K562 (cell line): Measurements from ENCODE around the gene ITPR1. TPM values are rescaled to one million over a fixed set of nuclear protein-coding genes. Genes with fewer than 3 reads are reported as not detected.

Source experiments
- ARNT ChIP-seq, 2 experiments: fragments of 450-650 bp; IDR thresholded peaks; 2 replicates each; pipeline ENCODE4 v1.6.1; 2016; ENCODE audit warnings: mild to moderate bottlenecking in 1 of 2
- EZH2 ChIP-seq: IDR thresholded peaks from 2 replicates; pipeline ENCODE4 v1.6.1; 2012; ENCODE audit warnings: low read depth, mild to moderate bottlenecking, inconsistent platforms, low read length, borderline replicate concordance
- HNRNPH1 ChIP-seq: fragments of 200-400 bp; formaldehyde crosslinking; optimal IDR thresholded peaks from 2 replicates; pipeline ENCODE3; 2017; ENCODE audit warnings: low read depth, mild to moderate bottlenecking, low read length, moderate library complexity
- NBN ChIP-seq: fragments of 450-650 bp; IDR thresholded peaks from 2 replicates; pipeline ENCODE4 v1.6.1; 2016; ENCODE audit warnings: low read depth, mild to moderate bottlenecking
- NFRKB ChIP-seq: fragments of 450-650 bp; IDR thresholded peaks from 2 replicates; pipeline ENCODE4 v1.6.1; 2016; ENCODE audit warnings: low read depth
- RBM22 ChIP-seq: fragments of 200-400 bp; formaldehyde crosslinking; IDR thresholded peaks from 2 replicates; pipeline ENCODE4 v1.6.1; 2018; ENCODE audit warnings: low read length, low read depth; ENCODE audit not compliant: poor library complexity, severe bottlenecking
- RBM25 ChIP-seq: fragments of 200-400 bp; formaldehyde crosslinking; IDR thresholded peaks from 2 replicates; pipeline ENCODE4 v1.6.1; 2018; ENCODE audit warnings: low read length, low read depth, moderate library complexity; ENCODE audit not compliant: severe bottlenecking
- SAFB2 ChIP-seq: fragments of 200-400 bp; formaldehyde crosslinking; IDR thresholded peaks from 2 replicates; pipeline ENCODE4 v1.6.1; 2018; ENCODE audit warnings: borderline replicate concordance, low read length, low read depth, moderate library complexity; ENCODE audit not compliant: severe bottlenecking
- SRSF1 ChIP-seq: fragments of 200-400 bp; formaldehyde crosslinking; IDR thresholded peaks from 2 replicates; pipeline ENCODE4 v1.6.1; 2017; ENCODE audit warnings: mild to moderate bottlenecking, low read depth, low read length, moderate library complexity
- TBP ChIP-seq: optimal IDR thresholded peaks from 2 replicates; pipeline ENCODE3; 2011; ENCODE audit warnings: low read depth, low read length, improper control_type of control experiment
- TCF3 ChIP-seq: sonication (generic); formaldehyde crosslinking; IDR thresholded peaks from 2 replicates; pipeline ENCODE4 v1.4.0; 2020; ENCODE audit warnings: mild to moderate bottlenecking, missing genetic modification reagents
- TCF7 ChIP-seq: sonication (generic); IDR thresholded peaks from 2 replicates; pipeline ENCODE4 v1.6.1; 2016; ENCODE audit warnings: antibody characterized with exemption, borderline replicate concordance
- THRAP3 ChIP-seq: fragments of 450-650 bp; IDR thresholded peaks from 2 replicates; pipeline ENCODE4 v1.6.1; 2016; ENCODE audit warnings: mild to moderate bottlenecking, inconsistent platforms, borderline replicate concordance
- ZNF12 ChIP-seq: sonication (generic); formaldehyde crosslinking; IDR thresholded peaks from 2 replicates; pipeline ENCODE4 v1.4.0; 2020; ENCODE audit warnings: mild to moderate bottlenecking, missing genetic modification reagents
- polyA plus RNA-seq, 8 experiments: library from polyadenylated mRNA; depleted of rRNA in 4 of 8; stranded (reverse) in 5 of 8; unstranded in 3 of 8; fragments of >200 nt; fragmentation: Nextera tagmentation in 2 of 8; fragmentation: Illumina TruSeq in 1 of 8; extraction: Ambion mirVana in 2 of 8; extraction: Trizol in 1 of 8; gene quantifications; 2 replicates each; pipeline versions ENCODE4 v1.2.1 to v1.2.3, GENCODE V29; 2011 to 2014; ENCODE audit warnings: inconsistent platforms in 1 of 8, missing spikeins in 1 of 8
- total RNA-seq, 7 experiments: library from RNA; depleted of rRNA in 6 of 7; stranded (reverse); fragments of >200 nt in 6 of 7; fragmentation: Illumina TruSeq in 2 of 7; extraction: Trizol in 2 of 7; gene quantifications; 2 replicates each; pipeline versions ENCODE4 v1.2.1 to v1.2.3, GENCODE V29; 2011 to 2021; ENCODE audit warnings: low replicate concordance in 1 of 7
- TF ChIP-seq, protein P1 (sequence below): conservative IDR thresholded peaks from 2 replicates; pipeline ENCODE4 v1.6.1; 2011; ENCODE audit warnings: low read depth, mild to moderate bottlenecking, low read length; ENCODE audit not compliant: control insufficient read depth
- TF ChIP-seq, protein P2 (sequence below): sonication (generic); formaldehyde crosslinking; IDR thresholded peaks from 2 replicates; pipeline ENCODE4 v1.5.0; 2020; ENCODE audit warnings: missing genetic modification reagents
- TF ChIP-seq, protein P3 (sequence below): IDR thresholded peaks from 2 replicates; pipeline ENCODE4 v1.6.1; 2011; ENCODE audit not compliant: insufficient read length; ENCODE audit errors: extremely low read depth
- TF ChIP-seq, protein P4 (sequence below): fragments of 450-650 bp; IDR thresholded peaks from 2 replicates; pipeline ENCODE4 v1.6.1; 2017; ENCODE audit warnings: mild to moderate bottlenecking, moderate library complexity
- TF ChIP-seq, protein P5 (sequence below): sonication (generic); formaldehyde crosslinking; IDR thresholded peaks from 2 replicates; pipeline ENCODE4 v1.8.1; 2023; ENCODE audit warnings: mild to moderate bottlenecking, missing genetic modification reagents
- TF ChIP-seq, protein P6 (sequence below), 2 experiments: fragments of 250-450 bp in 1 of 2; fragments of 450-650 bp in 1 of 2; sonication (Bioruptor Pico) in 1 of 2; IDR thresholded peaks; 2 replicates each; pipeline versions ENCODE4 v1.6.1 to v1.8.0; 2016 to 2021; ENCODE audit warnings: mild to moderate bottlenecking in 2 of 2, moderate library complexity in 2 of 2, missing compliant biosample characterization in 1 of 2, missing genetic modification characterization in 1 of 2

The ITPR1 gene
- total and polyA plus RNA-seq, 9 of the 15 experiments (the other 6 are each of a cell fraction or from before 2014, with no cell fraction given), result 22.4 to 40.0 (median 27.4) TPM

DNA sequence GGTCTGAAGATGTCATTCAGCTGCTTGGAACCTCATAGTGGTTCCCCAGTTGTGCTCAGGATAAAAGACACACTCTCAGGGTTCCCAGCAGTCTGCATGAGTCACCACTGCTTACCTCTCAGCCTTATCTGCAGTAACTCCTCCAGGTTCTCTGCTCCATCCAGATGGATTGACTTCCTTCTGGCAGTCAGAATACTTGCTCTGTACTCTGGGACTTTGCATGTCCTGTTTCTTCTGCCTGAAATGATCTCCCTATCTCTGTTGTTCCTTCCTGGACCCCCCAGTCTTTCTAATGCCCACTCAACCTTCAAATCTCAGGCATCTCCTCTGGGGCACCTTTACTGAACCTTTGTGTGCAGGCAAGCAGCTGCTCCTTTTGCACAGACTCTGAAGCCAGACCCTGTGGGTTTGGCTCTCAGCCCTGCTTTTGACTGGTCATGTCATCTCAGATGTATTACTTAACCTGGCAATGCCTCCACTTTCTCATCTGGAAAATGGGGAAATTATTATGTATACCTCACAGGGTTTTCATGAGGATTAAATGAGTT is 38.4 kb downstream of the ITPR1 start (continued):
- no peak for TF ChIP-seq EZH2
- peak; percentile 76 for TF ChIP-seq RBM25
- TF ChIP-seq ARNT (IDR thresholded peaks at IDR 0.05), result peak; percentile 73 to 84; a peak in 3 of 4 replicates
- TF ChIP-seq, protein P1, sequence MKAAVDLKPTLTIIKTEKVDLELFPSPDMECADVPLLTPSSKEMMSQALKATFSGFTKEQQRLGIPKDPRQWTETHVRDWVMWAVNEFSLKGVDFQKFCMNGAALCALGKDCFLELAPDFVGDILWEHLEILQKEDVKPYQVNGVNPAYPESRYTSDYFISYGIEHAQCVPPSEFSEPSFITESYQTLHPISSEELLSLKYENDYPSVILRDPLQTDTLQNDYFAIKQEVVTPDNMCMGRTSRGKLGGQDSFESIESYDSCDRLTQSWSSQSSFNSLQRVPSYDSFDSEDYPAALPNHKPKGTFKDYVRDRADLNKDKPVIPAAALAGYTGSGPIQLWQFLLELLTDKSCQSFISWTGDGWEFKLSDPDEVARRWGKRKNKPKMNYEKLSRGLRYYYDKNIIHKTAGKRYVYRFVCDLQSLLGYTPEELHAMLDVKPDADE, result no peak
- TF ChIP-seq TCF7, result no peak
- no peak for TF ChIP-seq SAFB2
- TF ChIP-seq TBP, result no peak
- no peak for TF ChIP-seq NFRKB
- no peak; the same call in 1 of the 2 replicates for TF ChIP-seq THRAP3
- TF ChIP-seq, protein P2, sequence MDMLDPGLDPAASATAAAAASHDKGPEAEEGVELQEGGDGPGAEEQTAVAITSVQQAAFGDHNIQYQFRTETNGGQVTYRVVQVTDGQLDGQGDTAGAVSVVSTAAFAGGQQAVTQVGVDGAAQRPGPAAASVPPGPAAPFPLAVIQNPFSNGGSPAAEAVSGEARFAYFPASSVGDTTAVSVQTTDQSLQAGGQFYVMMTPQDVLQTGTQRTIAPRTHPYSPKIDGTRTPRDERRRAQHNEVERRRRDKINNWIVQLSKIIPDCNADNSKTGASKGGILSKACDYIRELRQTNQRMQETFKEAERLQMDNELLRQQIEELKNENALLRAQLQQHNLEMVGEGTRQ (CRISPR knock-in tag), result no peak
- no peak for TF ChIP-seq HNRNPH1
- TF ChIP-seq ZNF12 (CRISPR knock-in tag), result no peak
- TF ChIP-seq, protein P3, sequence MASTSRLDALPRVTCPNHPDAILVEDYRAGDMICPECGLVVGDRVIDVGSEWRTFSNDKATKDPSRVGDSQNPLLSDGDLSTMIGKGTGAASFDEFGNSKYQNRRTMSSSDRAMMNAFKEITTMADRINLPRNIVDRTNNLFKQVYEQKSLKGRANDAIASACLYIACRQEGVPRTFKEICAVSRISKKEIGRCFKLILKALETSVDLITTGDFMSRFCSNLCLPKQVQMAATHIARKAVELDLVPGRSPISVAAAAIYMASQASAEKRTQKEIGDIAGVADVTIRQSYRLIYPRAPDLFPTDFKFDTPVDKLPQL, result no peak
- TF ChIP-seq, protein P4, sequence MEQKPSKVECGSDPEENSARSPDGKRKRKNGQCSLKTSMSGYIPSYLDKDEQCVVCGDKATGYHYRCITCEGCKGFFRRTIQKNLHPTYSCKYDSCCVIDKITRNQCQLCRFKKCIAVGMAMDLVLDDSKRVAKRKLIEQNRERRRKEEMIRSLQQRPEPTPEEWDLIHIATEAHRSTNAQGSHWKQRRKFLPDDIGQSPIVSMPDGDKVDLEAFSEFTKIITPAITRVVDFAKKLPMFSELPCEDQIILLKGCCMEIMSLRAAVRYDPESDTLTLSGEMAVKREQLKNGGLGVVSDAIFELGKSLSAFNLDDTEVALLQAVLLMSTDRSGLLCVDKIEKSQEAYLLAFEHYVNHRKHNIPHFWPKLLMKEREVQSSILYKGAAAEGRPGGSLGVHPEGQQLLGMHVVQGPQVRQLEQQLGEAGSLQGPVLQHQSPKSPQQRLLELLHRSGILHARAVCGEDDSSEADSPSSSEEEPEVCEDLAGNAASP, result no peak
- TF ChIP-seq NBN, result peak; percentile 82
- no peak for TF ChIP-seq RBM22
- TF ChIP-seq, protein P5, sequence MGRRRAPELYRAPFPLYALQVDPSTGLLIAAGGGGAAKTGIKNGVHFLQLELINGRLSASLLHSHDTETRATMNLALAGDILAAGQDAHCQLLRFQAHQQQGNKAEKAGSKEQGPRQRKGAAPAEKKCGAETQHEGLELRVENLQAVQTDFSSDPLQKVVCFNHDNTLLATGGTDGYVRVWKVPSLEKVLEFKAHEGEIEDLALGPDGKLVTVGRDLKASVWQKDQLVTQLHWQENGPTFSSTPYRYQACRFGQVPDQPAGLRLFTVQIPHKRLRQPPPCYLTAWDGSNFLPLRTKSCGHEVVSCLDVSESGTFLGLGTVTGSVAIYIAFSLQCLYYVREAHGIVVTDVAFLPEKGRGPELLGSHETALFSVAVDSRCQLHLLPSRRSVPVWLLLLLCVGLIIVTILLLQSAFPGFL (CRISPR knock-in tag), result no peak
- TF ChIP-seq, protein P6, sequence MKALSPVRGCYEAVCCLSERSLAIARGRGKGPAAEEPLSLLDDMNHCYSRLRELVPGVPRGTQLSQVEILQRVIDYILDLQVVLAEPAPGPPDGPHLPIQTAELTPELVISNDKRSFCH (CRISPR knock-in tag; IDR thresholded peaks at IDR 0.05), result no peak
- TF ChIP-seq, protein P6 (tag; IDR thresholded peaks at IDR 0.05), result peak; percentile 43; the same call in 1 of the 2 replicates
- peak; percentile 85 for TF ChIP-seq TCF3
- TF ChIP-seq SRSF1, result no peak
